ENCODE measurements around the gene ACAN. TPM values are rescaled to one million over a fixed set of nuclear protein-coding genes. Genes with fewer than 3 reads are reported as not detected.

Gene ACAN
- total and polyA plus RNA-seq, 9 of the 15 experiments (the other 6 are each of a cell fraction or from before 2014, with no cell fraction given): not detected

DNA sequence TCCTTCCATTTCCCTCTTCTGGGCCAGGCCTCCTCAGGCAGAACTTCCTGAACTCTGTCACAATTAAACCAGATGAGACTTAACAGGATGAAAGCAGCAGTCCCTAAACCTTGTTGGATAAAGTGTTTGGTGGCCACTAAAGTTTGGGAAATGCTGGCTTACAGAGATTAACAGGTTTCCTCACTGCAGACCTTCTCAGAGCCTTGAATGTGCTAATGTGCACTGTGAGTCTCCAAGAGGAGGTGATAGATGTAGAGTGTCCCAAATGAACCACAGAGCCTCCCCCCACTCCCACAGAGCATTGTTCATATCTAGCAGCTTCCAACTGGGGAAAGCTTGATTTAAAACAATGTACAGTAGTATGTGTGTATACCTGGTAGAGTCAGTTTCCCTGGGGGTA is 49.2 kb downstream of the ACAN start:
- no peak for DNase-seq (ENCODE audit: extremely low read depth in 1 of 4, low spot score in 3 of 4)
- ATAC-seq: no peak
- peaks cover 0 to 5% of the 10 kb centered on the region in 2 experiments; a peak in 1 of 5 replicates for H3K4me1 ChIP-seq (replicated peaks in 1 of 2; ENCODE audit: control insufficient read depth in 2 of 2, insufficient read depth in 2 of 2, low read length in 2 of 2)
- intact Hi-C loops (cut with micrococcal nuclease): no loop called here
- no peak overlapping the region for H3K27ac ChIP-seq (ENCODE audit: extremely low read depth, low read depth, low read length)
- no peak overlapping the region for H2AFZ ChIP-seq (ENCODE audit: low read depth, low read length)
- CTCF ChIA-PET (ENCODE audit: low intra/inter-chr PET ratio): no interaction called here
- H4K20me1 ChIP-seq (replicated peaks; ENCODE audit: control insufficient read depth, insufficient read depth, low read length): no peaks in the 10 kb centered on the region
- H3K79me2 ChIP-seq (ENCODE audit: control insufficient read depth, insufficient read depth, low read length): no peaks in the 10 kb centered on the region
- no peaks in the 10 kb centered on the region for H3K36me3 ChIP-seq (ENCODE audit: control insufficient read depth, insufficient read depth, low read length)
- no peak overlapping the region for H3K9ac ChIP-seq (ENCODE audit: insufficient read depth in 1 of 2, low read depth in 2 of 2, low read length in 2 of 2)
- no peak for FAIRE-seq
- no peaks in the 10 kb centered on the region for H3K9me3 ChIP-seq (replicated peaks; ENCODE audit: control insufficient read depth, insufficient read depth, low read depth, low read length)
- POLR2A ChIA-PET: no interaction called here
- H3K9me1 ChIP-seq (ENCODE audit: control insufficient read depth, insufficient read depth, low read length): no peaks in the 10 kb centered on the region
- BruUV-seq (replicated peaks): no TSS peak
- H3K4me3 ChIP-seq: no peak overlapping the region
- H3K27me3 ChIP-seq (ENCODE audit: control insufficient read depth in 2 of 2, insufficient read depth in 2 of 2, low read length in 2 of 2): peaks cover 5 to 22% of the 10 kb centered on the region in 2 experiments
- H3K4me2 ChIP-seq (ENCODE audit: insufficient read depth, low read length): no peak overlapping the region
- in situ Hi-C loops (cut with MboI): no loop called here
- no peak for TF ChIP-seq TARDBP (IDR thresholded peaks at IDR 0.05)
- no peak for TF ChIP-seq SIRT6 (IDR thresholded peaks at IDR 0.05; ENCODE audit: low read depth, low read length)
- no peak for TF ChIP-seq RFX1 (IDR thresholded peaks at IDR 0.05)
- no peak for TF ChIP-seq YBX1 (IDR thresholded peaks at IDR 0.05)
- TF ChIP-seq RBM25 (IDR thresholded peaks at IDR 0.05; ENCODE audit: low read depth, low read length, severe bottlenecking): peak; percentile 73
- TF ChIP-seq EZH2 (IDR thresholded peaks at IDR 0.05; ENCODE audit: borderline replicate concordance, low read depth, low read length): no peak
- no peak for TF ChIP-seq MCM3 (IDR thresholded peaks at IDR 0.05)
- no peak for TF ChIP-seq FOXJ3 (CRISPR knock-in tag; IDR thresholded peaks at IDR 0.05)
- no peak for TF ChIP-seq CHCHD3 (CRISPR knock-in tag; IDR thresholded peaks at IDR 0.05)
- no peak for TF ChIP-seq PTBP1 (IDR thresholded peaks at IDR 0.05; ENCODE audit: low read depth, low read length)
- TF ChIP-seq MAFF (IDR thresholded peaks at IDR 0.05; ENCODE audit: low read length): no peak
- TF ChIP-seq, protein P1, sequence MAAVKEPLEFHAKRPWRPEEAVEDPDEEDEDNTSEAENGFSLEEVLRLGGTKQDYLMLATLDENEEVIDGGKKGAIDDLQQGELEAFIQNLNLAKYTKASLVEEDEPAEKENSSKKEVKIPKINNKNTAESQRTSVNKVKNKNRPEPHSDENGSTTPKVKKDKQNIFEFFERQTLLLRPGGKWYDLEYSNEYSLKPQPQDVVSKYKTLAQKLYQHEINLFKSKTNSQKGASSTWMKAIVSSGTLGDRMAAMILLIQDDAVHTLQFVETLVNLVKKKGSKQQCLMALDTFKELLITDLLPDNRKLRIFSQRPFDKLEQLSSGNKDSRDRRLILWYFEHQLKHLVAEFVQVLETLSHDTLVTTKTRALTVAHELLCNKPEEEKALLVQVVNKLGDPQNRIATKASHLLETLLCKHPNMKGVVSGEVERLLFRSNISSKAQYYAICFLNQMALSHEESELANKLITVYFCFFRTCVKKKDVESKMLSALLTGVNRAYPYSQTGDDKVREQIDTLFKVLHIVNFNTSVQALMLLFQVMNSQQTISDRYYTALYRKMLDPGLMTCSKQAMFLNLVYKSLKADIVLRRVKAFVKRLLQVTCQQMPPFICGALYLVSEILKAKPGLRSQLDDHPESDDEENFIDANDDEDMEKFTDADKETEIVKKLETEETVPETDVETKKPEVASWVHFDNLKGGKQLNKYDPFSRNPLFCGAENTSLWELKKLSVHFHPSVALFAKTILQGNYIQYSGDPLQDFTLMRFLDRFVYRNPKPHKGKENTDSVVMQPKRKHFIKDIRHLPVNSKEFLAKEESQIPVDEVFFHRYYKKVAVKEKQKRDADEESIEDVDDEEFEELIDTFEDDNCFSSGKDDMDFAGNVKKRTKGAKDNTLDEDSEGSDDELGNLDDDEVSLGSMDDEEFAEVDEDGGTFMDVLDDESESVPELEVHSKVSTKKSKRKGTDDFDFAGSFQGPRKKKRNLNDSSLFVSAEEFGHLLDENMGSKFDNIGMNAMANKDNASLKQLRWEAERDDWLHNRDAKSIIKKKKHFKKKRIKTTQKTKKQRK (IDR thresholded peaks at IDR 0.05; ENCODE audit: borderline replicate concordance, low read depth, low read length): no peak
- TF ChIP-seq ZNF239 (CRISPR knock-in tag; IDR thresholded peaks at IDR 0.05): peak; percentile 96
- TF ChIP-seq HSF4 (CRISPR knock-in tag; IDR thresholded peaks at IDR 0.05; ENCODE audit: borderline replicate concordance): no peak
- TF ChIP-seq HNRNPK (IDR thresholded peaks at IDR 0.05; ENCODE audit: low read depth, low read length, poor library complexity, severe bottlenecking): no peak
- TF ChIP-seq, protein P2, sequence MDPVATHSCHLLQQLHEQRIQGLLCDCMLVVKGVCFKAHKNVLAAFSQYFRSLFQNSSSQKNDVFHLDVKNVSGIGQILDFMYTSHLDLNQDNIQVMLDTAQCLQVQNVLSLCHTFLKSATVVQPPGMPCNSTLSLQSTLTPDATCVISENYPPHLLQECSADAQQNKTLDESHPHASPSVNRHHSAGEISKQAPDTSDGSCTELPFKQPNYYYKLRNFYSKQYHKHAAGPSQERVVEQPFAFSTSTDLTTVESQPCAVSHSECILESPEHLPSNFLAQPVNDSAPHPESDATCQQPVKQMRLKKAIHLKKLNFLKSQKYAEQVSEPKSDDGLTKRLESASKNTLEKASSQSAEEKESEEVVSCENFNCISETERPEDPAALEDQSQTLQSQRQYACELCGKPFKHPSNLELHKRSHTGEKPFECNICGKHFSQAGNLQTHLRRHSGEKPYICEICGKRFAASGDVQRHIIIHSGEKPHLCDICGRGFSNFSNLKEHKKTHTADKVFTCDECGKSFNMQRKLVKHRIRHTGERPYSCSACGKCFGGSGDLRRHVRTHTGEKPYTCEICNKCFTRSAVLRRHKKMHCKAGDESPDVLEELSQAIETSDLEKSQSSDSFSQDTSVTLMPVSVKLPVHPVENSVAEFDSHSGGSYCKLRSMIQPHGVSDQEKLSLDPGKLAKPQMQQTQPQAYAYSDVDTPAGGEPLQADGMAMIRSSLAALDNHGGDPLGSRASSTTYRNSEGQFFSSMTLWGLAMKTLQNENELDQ (CRISPR knock-in tag; IDR thresholded peaks at IDR 0.05; ENCODE audit: borderline replicate concordance): no peak

Measured in K562 (cell line).